GM12878 (cell line): ENCODE data around the gene P3H3. TPM values are rescaled to one million over a fixed set of nuclear protein-coding genes. Genes with fewer than 3 reads are reported as not detected.

Experiments
- ATAC-seq: fragments of 200-7000 bp; cut with Tn5 transposase; 3 replicates; pipeline ENCODE4 v1.9.1; 2020; ENCODE audit warnings: mild to moderate bottlenecking, moderate library complexity
- BruUV-seq: library from RNA; stranded (reverse); fragments of 400-500 nt; replicated peaks from 2 replicates; lab custom pipeline; 2021; lab: Mats Ljungman, UMichigan
- CTCF ChIA-PET: fragments of 300-600 bp; sonication (Branson Sonifier 250); formaldehyde crosslinking; extraction: SDS; loops from one replicate; lab custom pipeline; 2021; ENCODE audit warnings: inconsistent platforms; lab: Yijun Ruan, JAX
- POLR2A ChIA-PET: fragments of 350-600 bp; formaldehyde crosslinking; extraction: SDS; loops from one replicate; lab custom pipeline; 2021; ENCODE audit warnings: inconsistent platforms; lab: Charles Lee
- RAD21 ChIA-PET: fragments of 300-600 bp; sonication (Branson Sonifier 250); formaldehyde crosslinking; loops from one replicate; lab custom pipeline; 2023; ENCODE audit warnings: antibody characterized with exemption; ENCODE audit not compliant: unreplicated experiment; lab: Charles Lee
- SMC1A ChIA-PET: fragments of 300-600 bp; sonication (Branson Sonifier 250); formaldehyde crosslinking; loops from one replicate; lab custom pipeline; 2023; ENCODE audit not compliant: unreplicated experiment, uncharacterized antibody; lab: Charles Lee
- DNase-seq: peaks from one replicate; pipeline ENCODE4 v3.0.0-alpha.2; 2011; ENCODE audit warnings: low read depth, low spot score
- FAIRE-seq: peaks from 3 replicates; lab custom pipeline; 2011; peaks lifted over from hg19 to GRCh38; lab: Jason Lieb, UNC
- H2AFZ ChIP-seq: 2 replicates; pipeline ENCODE4 v1.6.0; 2011; ENCODE audit warnings: low read depth, low read length, control low read depth; ENCODE audit not compliant: control insufficient read depth
- H3K27ac ChIP-seq: 2 replicates; pipeline ENCODE4 v1.5.1; 2011; ENCODE audit warnings: control low read depth; ENCODE audit not compliant: control insufficient read depth, insufficient read depth
- H3K27me3 ChIP-seq, 2 experiments: replicated peaks in 1 of 2; 2 replicates each; pipeline versions ENCODE4 v1.6.0 to v1.6.1; 2011; ENCODE audit warnings: low read length in 1 of 2; ENCODE audit not compliant: control insufficient read depth in 2 of 2, insufficient read depth in 2 of 2
- H3K36me3 ChIP-seq, 2 experiments: 2 replicates each; pipeline ENCODE4 v1.5.1; 2011; ENCODE audit warnings: low read length in 1 of 2; ENCODE audit not compliant: control insufficient read depth in 2 of 2, insufficient read depth in 2 of 2
- H3K4me1 ChIP-seq: 2 replicates; pipeline ENCODE4 v1.6.1; 2011; ENCODE audit warnings: mild to moderate bottlenecking, low read length, moderate library complexity, mixed read lengths; ENCODE audit not compliant: control insufficient read depth, insufficient read depth
- H3K4me2 ChIP-seq: 2 replicates; pipeline ENCODE4 v1.6.0; 2011; ENCODE audit warnings: control low read depth; ENCODE audit not compliant: control insufficient read depth, insufficient read depth
- H3K4me3 ChIP-seq: fragments of 200-600 bp; sonication (generic); 2 replicates; pipeline ENCODE4 v1.5.1; 2016
- H3K79me2 ChIP-seq: 2 replicates; pipeline ENCODE4 v1.6.0; 2011; ENCODE audit warnings: low read length; ENCODE audit not compliant: control insufficient read depth, insufficient read depth
- H3K9ac ChIP-seq: 2 replicates; pipeline ENCODE4 v1.8.0; 2011; ENCODE audit warnings: low read length, control low read depth, mixed read lengths; ENCODE audit not compliant: control insufficient read depth, insufficient read depth
- H3K9me3 ChIP-seq: replicated peaks from 3 replicates; pipeline ENCODE4 v1.5.1; 2011; ENCODE audit warnings: mild to moderate bottlenecking, low read length; ENCODE audit not compliant: control insufficient read depth, insufficient read depth
- H4K20me1 ChIP-seq: 2 replicates; pipeline ENCODE4 v1.6.0; 2011; ENCODE audit not compliant: control insufficient read depth, insufficient read depth
- BCL11A ChIP-seq: IDR thresholded peaks from 2 replicates; pipeline ENCODE4 v1.6.1; 2011; ENCODE audit warnings: low read depth, low read length
- E2F4 ChIP-seq: IDR thresholded peaks from 2 replicates; pipeline ENCODE4 v1.6.1; 2012; ENCODE audit warnings: low read depth, low read length, improper control_type of control experiment
- E2F8 ChIP-seq: fragments of 450-650 bp; IDR thresholded peaks from 2 replicates; pipeline ENCODE4 v1.6.1; 2018; ENCODE audit warnings: mild to moderate bottlenecking, low read depth, moderate library complexity; ENCODE audit not compliant: partially characterized antibody
- ELK1 ChIP-seq: IDR thresholded peaks from 2 replicates; pipeline ENCODE4 v1.6.1; 2012; ENCODE audit warnings: low read depth, low read length, improper control_type of control experiment
- HSF1 ChIP-seq: fragments of 150-350 bp; IDR thresholded peaks from 2 replicates; pipeline ENCODE4 v1.6.1; 2014; ENCODE audit warnings: mild to moderate bottlenecking, low read depth, low read length
- IRF3 ChIP-seq: fragments of 450-650 bp; IDR thresholded peaks from 2 replicates; pipeline ENCODE4 v1.6.1; 2014; ENCODE audit warnings: mild to moderate bottlenecking
- JUNB ChIP-seq: IDR thresholded peaks from 2 replicates; pipeline ENCODE4 v1.6.1; 2016; ENCODE audit warnings: antibody characterized with exemption, mild to moderate bottlenecking
- KDM1A ChIP-seq: fragments of 200-600 bp; sonication (generic); IDR thresholded peaks from 2 replicates; pipeline ENCODE4 v1.6.1; 2016; ENCODE audit warnings: borderline replicate concordance
- SIN3A ChIP-seq: IDR thresholded peaks from 2 replicates; pipeline ENCODE4 v1.6.1; 2012; ENCODE audit warnings: low read depth, low read length, improper control_type of control experiment
- SMARCA5 ChIP-seq: fragments of 450-650 bp; IDR thresholded peaks from 2 replicates; pipeline ENCODE4 v1.6.1; 2017; ENCODE audit warnings: mild to moderate bottlenecking
- STAT1 ChIP-seq: fragments of 450-650 bp; conservative IDR thresholded peaks from 2 replicates; pipeline ENCODE4 v1.6.1; 2014; ENCODE audit warnings: antibody characterized with exemption, mild to moderate bottlenecking
- SUZ12 ChIP-seq: fragments of 200-600 bp; sonication (generic); IDR thresholded peaks from one replicate; pipeline ENCODE4 v1.6.1; 2018; ENCODE audit warnings: antibody characterized with exemption, mild to moderate bottlenecking; ENCODE audit not compliant: unreplicated experiment
- WGBS: methylation state at CpG from one replicate; pipeline ENCODE4 v1.1.6; 2016; ENCODE audit warnings: low lambda C conversion rate; ENCODE audit not compliant: insufficient replicate concordance, insufficient coverage; ENCODE audit errors: missing lambda C conversion rate; 5-methylcytosine and 5-hydroxymethylcytosine counted together
- in situ Hi-C: fragments of 300-500 bp; cut with MboI; formaldehyde crosslinking; loops from 9 replicates; pipeline ENCODE4 v1.14.3; 2018; ENCODE audit warnings: mixed read lengths
- intact Hi-C: fragments of 100-400 bp; cut with micrococcal nuclease; formaldehyde crosslinking; loops from one replicate; pipeline ENCODE4 v1.14.2; 2022; ENCODE audit not compliant: unreplicated experiment
- polyA plus RNA-seq, 11 experiments: library from polyadenylated mRNA; depleted of rRNA in 4 of 11; unstranded in 6 of 11; stranded (reverse) in 5 of 11; fragments of >200 nt; fragmentation: Nextera tagmentation in 4 of 11; fragmentation: Illumina TruSeq in 1 of 11; extraction: Ambion mirVana in 4 of 11; extraction: Trizol in 1 of 11; gene quantifications; 1 replicate in 1 of 11; 2 replicates in 10 of 11; pipeline versions ENCODE4 v1.2.1 to v1.2.3, GENCODE V29; 2011 to 2016; ENCODE audit warnings: inconsistent platforms in 2 of 11, missing spikeins in 2 of 11, low read depth in 1 of 11
- total RNA-seq, 4 experiments: library from RNA; depleted of rRNA in 3 of 4; stranded (reverse); fragments of >200 nt in 3 of 4; fragmentation: Illumina TruSeq in 1 of 4; extraction: Trizol in 1 of 4; gene quantifications; 2 replicates each; pipeline versions ENCODE4 v1.2.1 to v1.2.3, GENCODE V29; 2013 to 2021

Gene P3H3
- total and polyA plus RNA-seq, 10 of the 15 experiments (the other 5 are each of a cell fraction or from before 2014, with no cell fraction given) = 0.03 to 0.21 (median 0.05) TPM; not detected in 7

- TF ChIP-seq ELK1 (no peak), HSF1 (no peak), E2F4 (no peak), BCL11A (no peak), IRF3 (no peak), E2F8 (no peak), SIN3A (no peak), JUNB (no peak), SUZ12 (no peak), STAT1 (no peak), KDM1A (no peak), SMARCA5 (no peak)
- no peak for DNase-seq
- H3K9me3 ChIP-seq = no peaks in the 10 kb centered on the region
- no peak overlapping the region for H3K4me2 ChIP-seq
- no peak for ATAC-seq
- peaks cover 12% of the 10 kb centered on the region for H3K4me1 ChIP-seq
- no peaks in the 10 kb centered on the region for H4K20me1 ChIP-seq
- H2AFZ ChIP-seq = no peak overlapping the region
- H3K27ac ChIP-seq = no peak overlapping the region
- RAD21 ChIA-PET = interaction anchor here (1.4 kb wide), 1 partner anchor 15 kb away, joined by 4 read pairs; the partner anchor contains the start of gene SPSB2
- CTCF ChIA-PET = interaction anchor here (0.7 to 1.8 kb wide), 2 partner anchors 15 to 252 kb away, joined by 3 to 8 read pairs; partner anchors contain the start of gene SPSB2
- 91% methylated on average over 8 of the region's 8 CpGs for WGBS
- intact Hi-C loops = no loop called here
- no peaks in the 10 kb centered on the region for H3K79me2 ChIP-seq
- H3K4me3 ChIP-seq = no peak overlapping the region
- peaks cover 0 to 9% of the 10 kb centered on the region in 2 experiments; a peak in 3 of 4 replicates for H3K36me3 ChIP-seq
- no peaks in the 10 kb centered on the region for H3K27me3 ChIP-seq
- in situ Hi-C loops = no loop called here
- H3K9ac ChIP-seq = no peak overlapping the region
- no TSS peak for BruUV-seq
- SMC1A ChIA-PET = no interaction called here
- no peak for FAIRE-seq
- POLR2A ChIA-PET = interaction anchor here (0.6 to 1.4 kb wide), 2 partner anchors 14 to 236 kb away, joined by 3 read pairs; partner anchors contain the start of gene SPSB2
Observed at GRCh38 chr12:6887460-6887859, 59.3 kb downstream of the P3H3 start.
